ENCODE data around the gene HINT3. TPM values are rescaled to one million over a fixed set of nuclear protein-coding genes. Genes with fewer than 3 reads are reported as not detected.

The HINT3 gene
- total RNA-seq, 1 donor from 2014 or later: 20.9 TPM

- H3K9me3 Mint-ChIP-seq (ENCODE audit: low read depth): no peaks in the 10 kb centered on the region
- no peak for TF ChIP-seq CTCF (IDR thresholded peaks at IDR 0.05; ENCODE audit: unreplicated experiment)
- peaks cover 5% of the 10 kb centered on the region for H3K36me3 Mint-ChIP-seq (ENCODE audit: insufficient read depth)
- no peaks in the 10 kb centered on the region for H3K27me3 Mint-ChIP-seq
- H3K4me3 Mint-ChIP-seq (ENCODE audit: low read depth): no peak overlapping the region
- no peak for DNase-seq (ENCODE audit: low spot score, unreplicated experiment)
- no peaks in the 10 kb centered on the region for H3K4me1 Mint-ChIP-seq (ENCODE audit: low read depth)
- H3K27ac Mint-ChIP-seq: no peak overlapping the region
Measured at GRCh38 chr6:125979101-125979500, 22.5 kb downstream of the HINT3 start.

- H3K27me3 Mint-ChIP-seq: no peaks in the 10 kb centered on the region
- H3K4me3 Mint-ChIP-seq (ENCODE audit: low read depth): no peak overlapping the region
- no peak for TF ChIP-seq CTCF (IDR thresholded peaks at IDR 0.05; ENCODE audit: unreplicated experiment)
- H3K27ac Mint-ChIP-seq: no peak overlapping the region
- no peaks in the 10 kb centered on the region for H3K9me3 Mint-ChIP-seq (ENCODE audit: low read depth)
- DNase-seq (ENCODE audit: low spot score, unreplicated experiment): no peak
- no peaks in the 10 kb centered on the region for H3K4me1 Mint-ChIP-seq (ENCODE audit: low read depth)
- H3K36me3 Mint-ChIP-seq (ENCODE audit: insufficient read depth): peaks cover 3% of the 10 kb centered on the region
Measured at GRCh38 chr6:125981571-125982185, 25.1 kb downstream of the HINT3 start.

- no peaks in the 10 kb centered on the region for H3K27me3 Mint-ChIP-seq
- no peak for DNase-seq (ENCODE audit: low spot score, unreplicated experiment)
Measured at GRCh38 chr6:125983246-125983945, 26.8 kb downstream of the HINT3 start.

GRCh38 chr6:125984311-125984710, 27.7 kb downstream of the HINT3 start:
- Mint-ChIP-seq H3K27ac (no peak overlapping the region), H3K9me3 (ENCODE audit: low read depth) (no peaks in the 10 kb centered on the region), H3K36me3 (ENCODE audit: insufficient read depth) (no peaks in the 10 kb centered on the region), H3K4me3 (ENCODE audit: low read depth) (no peak overlapping the region), H3K27me3 (no peaks in the 10 kb centered on the region), H3K4me1 (ENCODE audit: low read depth) (peaks cover 2% of the 10 kb centered on the region)
- no peak for TF ChIP-seq CTCF (IDR thresholded peaks at IDR 0.05; ENCODE audit: unreplicated experiment)
- no peak for DNase-seq (ENCODE audit: low spot score, unreplicated experiment)

More at GRCh38 chr6:125983246-125983945, 26.8 kb downstream of the HINT3 start:
- H3K4me1 Mint-ChIP-seq (ENCODE audit: low read depth): no peaks in the 10 kb centered on the region
- no peaks in the 10 kb centered on the region for H3K9me3 Mint-ChIP-seq (ENCODE audit: low read depth)
- no peak overlapping the region for H3K4me3 Mint-ChIP-seq (ENCODE audit: low read depth)
- TF ChIP-seq CTCF (IDR thresholded peaks at IDR 0.05; ENCODE audit: unreplicated experiment): no peak
- no peak overlapping the region for H3K27ac Mint-ChIP-seq
- peaks cover 3% of the 10 kb centered on the region for H3K36me3 Mint-ChIP-seq (ENCODE audit: insufficient read depth)

GRCh38 chr6:125985522-125985921, 29.0 kb downstream of the HINT3 start:
- Mint-ChIP-seq H3K4me3 (ENCODE audit: low read depth) (peak overlapping the region; percentile 24), H3K27ac (no peak overlapping the region), H3K27me3 (no peaks in the 10 kb centered on the region)

More at GRCh38 chr6:125985522-125985921, 29.0 kb downstream of the HINT3 start:
- TF ChIP-seq CTCF (IDR thresholded peaks at IDR 0.05; ENCODE audit: unreplicated experiment): no peak
- H3K4me1 Mint-ChIP-seq (ENCODE audit: low read depth): peaks cover 11% of the 10 kb centered on the region
- DNase-seq (ENCODE audit: low spot score, unreplicated experiment): no peak
- H3K36me3 Mint-ChIP-seq (ENCODE audit: insufficient read depth): no peaks in the 10 kb centered on the region
- no peaks in the 10 kb centered on the region for H3K9me3 Mint-ChIP-seq (ENCODE audit: low read depth)
